ENCODE results near the gene YWHAE. TPM values are rescaled to one million over a fixed set of nuclear protein-coding genes. Genes with fewer than 3 reads are reported as not detected.
"Not testable (repeated sequence)": the region's sequence is repeated elsewhere in the genome, so short reads cannot be mapped to it uniquely, and the experiment has no call there.

YWHAE gene
- total RNA-seq, 1 donor from 2014 or later = 390 TPM

- no peak for DNase-seq (ENCODE audit: low read depth in 2 of 2)
Measured at GRCh38 chr17:1329745-1330343, 70.2 kb downstream of the YWHAE start.

DNA sequence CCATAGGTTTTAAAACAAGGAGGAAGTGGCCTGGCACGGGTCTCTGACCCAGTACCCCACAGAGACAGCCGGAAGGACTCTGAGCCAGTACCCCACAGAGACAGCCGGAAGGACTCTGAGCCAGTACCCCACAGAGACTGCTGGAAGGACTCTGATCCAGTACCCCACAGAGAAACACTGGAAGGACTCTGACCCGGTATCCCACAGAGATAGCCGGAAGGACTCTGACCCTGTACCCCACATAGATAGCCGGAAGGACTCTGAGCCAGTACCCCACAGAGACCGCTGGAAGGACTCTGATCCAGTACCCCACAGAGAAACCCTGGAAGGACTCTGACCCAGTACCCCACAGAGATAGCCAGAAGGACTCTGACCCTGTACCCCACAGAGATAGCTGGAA lies 71.6 kb downstream of the YWHAE start:
- DNase-seq (ENCODE audit: low read depth in 2 of 2) = no peak

GRCh38 chr17:1325766-1326165 lies 74.3 kb downstream of the YWHAE start:
- DNase-seq (ENCODE audit: low read depth in 2 of 2) = no peak

DNA sequence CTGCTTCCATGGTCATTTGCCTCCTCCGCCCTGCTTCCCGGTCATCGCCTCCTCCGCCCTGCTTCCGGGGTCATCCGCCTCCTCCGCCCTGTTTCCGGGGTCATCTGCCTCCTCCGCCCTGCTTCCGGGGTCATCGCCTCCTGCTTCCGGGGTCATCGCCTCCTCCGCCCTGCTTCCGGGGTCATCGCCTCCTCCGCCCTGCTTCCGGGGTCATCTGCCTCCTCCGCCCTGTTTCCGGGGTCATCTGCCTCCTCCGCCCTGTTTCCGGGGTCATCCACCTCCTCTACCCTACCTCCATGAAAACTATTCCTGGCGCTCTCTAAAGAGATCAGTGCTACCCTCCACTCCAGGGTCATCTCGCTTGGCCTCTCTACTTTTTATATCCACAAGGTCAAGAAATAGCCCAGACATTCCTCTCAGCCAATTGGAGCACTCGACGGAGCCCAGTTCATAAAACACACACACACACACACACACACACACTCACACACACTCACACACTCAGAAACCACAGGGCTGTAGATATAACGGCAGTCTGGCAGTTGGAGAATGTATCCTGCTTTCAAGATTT lies 75.7 kb downstream of the YWHAE start:
- no peak for DNase-seq (ENCODE audit: low read depth in 2 of 2)

DNA sequence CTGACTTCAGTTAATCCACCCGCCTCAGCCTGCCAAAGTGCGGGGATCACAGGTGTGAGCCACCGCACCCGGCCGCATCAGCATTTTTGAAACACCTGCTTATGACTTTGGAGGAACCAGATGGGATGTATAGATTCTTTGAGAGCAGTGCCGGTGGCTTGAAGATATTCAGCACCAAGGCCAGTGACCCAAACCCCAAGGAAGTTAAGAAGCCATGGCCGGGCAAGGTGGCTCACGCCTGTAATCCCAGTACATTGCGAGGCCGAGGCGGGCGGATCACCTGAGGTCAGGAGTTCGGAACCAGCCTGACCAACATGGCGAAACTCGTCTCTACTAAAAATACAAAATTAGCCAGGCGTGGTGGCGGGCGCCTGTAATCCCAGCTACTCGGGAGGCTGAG lies 76.7 kb downstream of the YWHAE start:
- no peak for DNase-seq (ENCODE audit: low read depth in 2 of 2)

- no peak for DNase-seq (ENCODE audit: low read depth in 2 of 2)
Measured at GRCh38 chr17:1322480-1322879, 77.5 kb downstream of the YWHAE start.

- DNase-seq (ENCODE audit: low read depth in 2 of 2) = no peak
Measured at GRCh38 chr17:1322014-1322428, 78.0 kb downstream of the YWHAE start.

GRCh38 chr17:1315891-1316403 lies 84.1 kb downstream of the YWHAE start:
- DNase-seq (ENCODE audit: low read depth in 2 of 2) = no peak

DNA sequence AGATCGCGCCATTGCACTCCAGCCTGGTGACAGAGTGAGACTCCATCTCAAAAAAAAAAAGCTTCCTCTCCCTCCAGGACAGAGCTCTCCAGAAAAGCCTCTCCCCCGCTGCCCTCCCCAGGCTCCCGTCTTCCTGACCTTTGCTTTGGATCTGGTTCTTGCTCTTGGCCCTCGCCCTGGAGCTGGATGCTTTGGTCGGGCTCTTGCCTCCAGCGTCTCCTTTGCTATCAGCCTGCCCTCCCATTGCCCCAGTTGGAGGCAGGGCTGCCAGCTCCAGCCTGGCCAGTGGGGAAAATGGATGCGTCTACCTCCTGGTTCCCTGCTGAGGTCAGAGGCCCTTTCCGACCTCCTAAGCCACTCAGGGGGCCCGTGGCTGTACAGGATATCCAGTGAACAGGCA lies 84.6 kb downstream of the YWHAE start:
- DNase-seq (ENCODE audit: low read depth in 2 of 2) = no peak

- DNase-seq (ENCODE audit: low read depth in 2 of 2) = no peak
Measured at GRCh38 chr17:1313270-1314005, 86.6 kb downstream of the YWHAE start.

GRCh38 chr17:1312261-1312870 lies 87.7 kb downstream of the YWHAE start:
- no peak for DNase-seq (ENCODE audit: low read depth in 2 of 2)

DNA sequence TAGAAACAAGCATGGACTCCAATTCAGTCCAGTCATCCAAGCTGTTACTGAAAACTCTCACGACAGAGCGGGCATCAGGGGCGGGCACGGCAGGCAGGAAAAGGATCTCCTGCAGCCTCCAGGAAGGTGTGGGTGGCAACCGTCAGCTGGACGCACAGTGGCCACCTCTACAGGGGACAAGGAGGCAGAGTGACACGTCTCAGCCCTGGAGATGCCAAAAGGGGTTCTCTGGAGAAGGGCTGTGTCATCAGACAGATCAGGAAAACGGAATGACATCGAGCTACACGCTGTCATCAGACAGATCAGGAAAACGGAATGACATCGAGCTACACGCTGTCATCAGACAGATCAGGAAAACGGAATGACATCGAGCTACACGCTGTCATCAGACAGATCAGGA lies 92.2 kb downstream of the YWHAE start:
- DNase-seq (ENCODE audit: low read depth in 2 of 2) = not testable (repeated sequence)

GRCh38 chr17:1304962-1305563 lies 95.0 kb downstream of the YWHAE start:
- no peak for DNase-seq (ENCODE audit: low read depth in 2 of 2)

DNA sequence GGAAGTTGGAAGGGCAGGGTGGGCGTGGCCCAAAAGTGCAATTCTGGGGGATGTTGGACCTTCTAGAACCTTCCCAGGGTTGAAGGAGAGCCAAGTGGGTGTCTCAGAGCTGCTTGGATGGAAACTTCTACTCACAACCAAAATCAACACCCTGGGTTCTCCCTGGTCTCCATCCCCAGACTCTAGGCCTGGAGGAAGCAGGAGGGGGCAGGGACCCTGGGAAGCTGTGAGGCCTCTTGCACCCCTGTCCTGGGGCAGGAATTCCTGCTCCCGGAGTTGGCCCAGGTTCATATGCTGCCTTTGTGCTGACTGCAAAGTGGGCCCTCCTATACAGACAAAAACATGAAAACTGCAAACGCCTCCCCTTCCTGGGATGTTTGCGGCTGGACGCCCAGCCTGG lies 95.5 kb downstream of the YWHAE start:
- no peak for DNase-seq (ENCODE audit: low read depth in 2 of 2)

- DNase-seq (ENCODE audit: low read depth in 2 of 2) = no peak
Measured at GRCh38 chr17:1302761-1303160, 97.3 kb downstream of the YWHAE start.

- DNase-seq (ENCODE audit: low read depth in 2 of 2) = no peak
Measured at GRCh38 chr17:1301546-1301945, 98.5 kb downstream of the YWHAE start.

- no peak for DNase-seq (ENCODE audit: low read depth in 2 of 2)
Measured at GRCh38 chr17:1300371-1300905, 99.6 kb downstream of the YWHAE start.

- no peak for DNase-seq (ENCODE audit: low read depth in 2 of 2)
Measured at GRCh38 chr17:1299552-1300370, 100.3 kb downstream of the YWHAE start.

GRCh38 chr17:1298606-1299005 lies 101.4 kb downstream of the YWHAE start:
- no peak for DNase-seq (ENCODE audit: low read depth in 2 of 2)

Data from dermis microvascular lymphatic vessel endothelial cell (primary cell).